HPDE6-E6E7 (cell line): ENCODE data around the gene UQCR10.
"Not testable (repeated sequence)": the region's sequence is repeated elsewhere in the genome, so short reads cannot be mapped to it uniquely, and the experiment has no call there.

Experiments
- DNase-seq: peaks from one replicate; pipeline ENCODE4 v3.0.0; 2011; ENCODE audit warnings: missing footprints; ENCODE audit errors: extremely low spot score

UQCR10 gene

DNA sequence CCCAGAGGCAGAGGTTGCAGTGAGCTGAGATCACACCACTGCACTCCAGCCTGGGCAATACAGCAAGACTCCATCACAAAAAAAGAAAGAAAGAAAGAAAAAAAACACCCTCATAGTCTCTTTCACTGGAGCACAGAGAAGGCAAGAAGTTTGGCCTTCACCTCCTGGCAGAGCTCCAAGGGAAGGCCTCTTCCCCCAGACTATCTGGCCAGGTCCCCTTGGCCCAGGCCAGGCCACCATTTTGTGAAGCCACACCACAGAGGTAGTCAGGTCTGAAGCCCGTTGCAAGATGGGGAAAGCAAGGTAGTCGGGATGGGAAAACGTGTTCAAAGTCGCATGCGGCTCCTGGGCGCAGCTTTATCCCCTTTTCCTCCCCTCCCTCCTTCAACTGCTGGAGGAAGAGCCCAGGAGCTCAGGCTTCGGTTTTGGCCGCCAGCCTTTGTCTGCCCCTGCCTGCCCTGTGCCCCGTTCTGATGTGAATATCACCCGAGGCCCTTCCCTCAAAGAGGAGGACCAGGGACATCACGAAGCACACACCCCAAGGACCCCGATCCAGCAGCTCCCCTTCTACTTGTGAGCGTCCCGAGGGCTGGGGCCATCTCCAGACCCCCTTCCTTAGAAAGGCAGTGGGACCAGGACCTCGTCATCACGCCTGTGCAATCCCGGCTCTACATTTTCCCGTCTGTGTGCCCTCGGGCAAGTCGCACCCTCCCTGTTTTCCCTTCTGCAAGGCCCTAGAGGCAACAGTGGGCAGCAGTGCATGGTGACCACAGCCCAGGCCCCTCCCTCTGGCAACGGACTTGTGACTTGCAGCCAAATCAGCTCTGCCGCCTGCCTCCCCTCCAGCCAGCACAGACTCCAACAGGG lies 29.7 kb upstream of the UQCR10 start:
- no peak for DNase-seq

DNA sequence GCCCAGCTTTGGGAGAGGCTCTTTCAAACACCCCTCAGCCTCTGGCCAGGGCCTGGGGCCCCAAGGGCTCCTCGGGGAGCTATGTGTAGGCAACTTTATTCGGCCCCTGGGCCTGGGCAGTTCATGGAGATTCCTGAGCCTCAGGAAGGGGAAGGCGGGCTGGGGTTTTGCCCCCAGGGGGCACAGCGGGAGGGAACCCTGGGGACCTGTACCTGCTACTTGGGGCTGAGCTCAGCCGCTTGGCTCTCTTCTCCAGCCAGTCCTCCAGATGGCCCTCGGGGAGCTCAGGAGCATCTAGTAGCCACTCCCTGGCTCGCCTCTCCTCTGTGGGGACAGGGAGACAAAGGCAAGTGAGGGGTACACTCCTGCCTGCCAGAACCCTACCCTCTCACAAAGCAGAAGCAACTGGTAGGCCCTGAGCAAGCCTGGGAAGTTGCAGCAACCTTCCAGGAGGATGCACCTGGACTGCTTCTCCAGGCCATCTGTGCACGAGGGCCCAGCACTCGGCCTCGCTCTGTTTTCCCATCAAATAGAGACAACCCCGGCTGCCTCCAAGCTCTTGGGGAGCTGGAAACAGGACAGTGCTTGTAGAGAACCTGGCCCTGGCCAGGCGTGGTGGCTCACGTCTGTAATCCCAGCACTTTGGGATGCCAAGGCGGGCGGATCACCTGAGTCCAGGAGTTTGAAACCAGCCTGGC lies 28.9 kb upstream of the UQCR10 start:
- DNase-seq: no peak

DNA sequence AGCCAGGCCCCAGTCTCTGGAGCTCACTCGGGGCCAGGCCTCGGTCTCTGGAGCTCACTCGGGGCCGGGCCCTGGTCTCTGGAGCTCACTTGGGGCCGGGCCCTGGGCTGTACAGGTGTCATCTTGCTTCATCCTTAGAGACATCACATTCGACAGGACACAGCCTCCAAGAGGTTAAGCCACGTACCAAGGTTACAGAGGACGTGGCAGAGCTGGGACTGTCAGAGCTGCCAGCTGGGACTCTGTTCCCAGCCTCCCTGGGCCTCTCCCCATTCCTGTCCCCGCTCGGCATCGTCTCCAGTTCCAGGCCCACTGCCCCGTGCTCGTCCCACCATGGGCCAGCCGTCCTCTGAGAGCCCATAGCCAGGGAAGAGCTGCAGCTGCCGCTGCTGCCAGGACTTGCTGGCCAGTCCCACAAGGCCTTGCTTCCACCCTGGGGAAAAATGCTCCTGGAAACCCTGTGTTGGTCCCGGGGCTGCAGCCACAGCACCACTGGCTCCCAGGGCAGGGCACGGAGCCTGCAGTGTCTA lies 27.8 kb upstream of the UQCR10 start:
- DNase-seq: no peak

DNA sequence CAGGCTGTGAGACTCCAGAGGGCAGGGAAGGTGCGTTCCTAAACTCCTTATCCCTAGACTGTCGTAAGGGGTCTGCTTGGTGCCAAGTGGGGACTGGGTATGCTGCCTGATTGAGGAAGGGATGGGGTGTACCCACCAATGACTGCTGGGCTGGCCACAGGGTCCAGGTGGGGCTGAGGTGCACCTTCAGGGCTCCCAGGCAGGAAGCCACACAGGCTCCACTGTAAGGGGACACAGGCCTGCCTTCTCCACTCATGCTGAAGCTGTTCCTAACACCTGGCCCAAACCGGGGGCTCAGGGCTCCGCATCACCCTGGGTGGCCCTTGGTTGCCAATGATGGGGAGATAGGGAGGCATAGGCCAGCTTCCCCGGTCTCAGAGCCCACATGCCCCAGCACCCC lies 27.0 kb upstream of the UQCR10 start:
- DNase-seq: no peak

DNA sequence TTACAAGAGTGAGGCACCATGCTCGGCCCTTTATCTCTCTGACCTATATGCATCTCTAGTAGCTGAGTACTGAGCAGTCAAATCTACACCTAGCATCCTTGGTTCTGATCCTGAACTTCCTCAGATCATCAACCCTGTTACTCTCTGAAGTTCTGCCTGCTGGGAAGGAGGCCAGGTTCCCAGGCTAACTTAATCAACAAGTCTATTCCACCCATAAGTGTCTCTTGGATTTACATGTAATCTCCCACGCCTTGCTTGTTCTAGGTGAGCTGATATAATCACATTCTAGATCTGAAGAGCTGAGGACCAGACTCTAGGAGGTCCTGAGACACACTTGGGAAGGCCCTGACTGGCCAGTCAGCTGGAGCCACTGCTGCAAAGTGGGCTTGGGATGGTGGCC lies 25.2 kb upstream of the UQCR10 start:
- no peak for DNase-seq

GRCh38 chr22:29742326-29742725 lies 24.8 kb upstream of the UQCR10 start:
- no peak for DNase-seq

DNA sequence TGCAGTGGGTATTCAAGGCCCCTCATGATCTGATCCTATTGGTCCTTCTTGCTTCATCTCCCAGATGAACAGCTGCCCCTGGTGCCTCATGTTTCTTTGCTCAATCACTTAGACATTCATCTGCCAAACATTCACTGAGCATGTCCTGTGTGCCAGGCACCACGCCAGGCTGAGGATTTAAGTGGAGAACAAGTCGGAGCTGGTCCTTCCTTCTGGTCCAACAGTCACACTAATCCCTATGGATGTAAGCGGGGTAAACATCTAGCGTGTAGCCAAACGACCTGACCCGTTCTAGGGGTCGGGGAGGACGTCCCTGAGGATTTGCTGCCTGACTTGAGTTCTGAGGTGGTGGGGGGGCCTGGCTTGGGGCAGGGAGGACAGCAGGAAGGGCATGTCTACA lies 22.3 kb upstream of the UQCR10 start:
- peak; percentile 73 for DNase-seq

DNA sequence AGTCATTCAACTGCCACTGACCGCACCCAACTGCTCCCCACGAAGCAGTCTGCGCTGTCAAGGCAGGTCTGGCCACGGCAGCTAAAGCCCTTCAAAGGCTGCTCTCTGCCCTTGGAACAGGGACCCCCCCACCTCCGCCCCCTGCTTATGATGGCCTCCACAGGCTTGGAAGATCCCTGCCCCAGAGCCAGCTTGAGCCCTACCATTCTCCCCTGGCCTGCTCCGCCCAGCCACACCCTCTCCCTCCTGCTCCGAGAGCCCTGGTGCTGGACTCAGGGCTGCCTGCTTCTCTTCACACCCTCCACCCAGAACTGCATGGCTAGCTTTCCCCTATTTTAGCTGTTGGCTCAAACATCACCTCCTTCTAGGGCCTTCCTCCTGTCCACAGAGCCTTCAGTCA lies 19.3 kb upstream of the UQCR10 start:
- no peak for DNase-seq

DNA sequence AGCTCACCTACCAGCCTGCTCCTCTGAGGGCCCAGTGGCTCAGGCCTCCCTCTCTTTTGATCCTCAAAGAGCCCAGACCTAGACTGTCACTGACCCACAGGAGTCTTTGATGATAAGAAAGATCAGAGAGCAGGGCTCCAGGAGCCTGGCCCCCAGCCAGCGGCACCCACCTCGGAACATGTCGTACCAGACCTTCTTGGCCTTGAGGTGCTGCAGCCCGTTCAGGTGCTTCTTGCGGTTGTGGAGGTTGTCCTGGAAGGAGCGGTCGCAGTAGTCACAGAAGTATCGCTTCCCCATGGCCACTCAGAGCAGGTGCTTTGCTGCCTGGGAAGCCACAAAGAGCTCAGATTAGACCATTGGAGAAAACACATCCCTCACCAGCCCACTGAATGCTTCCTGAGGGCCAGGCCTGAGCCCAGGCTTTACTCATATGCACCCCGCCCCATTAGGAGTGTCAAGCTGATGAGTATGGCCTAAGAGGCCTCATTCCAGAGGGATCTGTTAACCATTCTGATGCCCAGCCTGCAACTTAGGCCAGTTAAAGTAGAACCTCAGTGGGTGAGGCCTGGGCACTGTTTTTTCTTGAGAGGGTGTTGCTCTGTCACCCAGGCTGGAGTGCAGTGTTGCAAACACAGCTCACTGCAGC lies 18.8 kb upstream of the UQCR10 start:
- no peak for DNase-seq

DNA sequence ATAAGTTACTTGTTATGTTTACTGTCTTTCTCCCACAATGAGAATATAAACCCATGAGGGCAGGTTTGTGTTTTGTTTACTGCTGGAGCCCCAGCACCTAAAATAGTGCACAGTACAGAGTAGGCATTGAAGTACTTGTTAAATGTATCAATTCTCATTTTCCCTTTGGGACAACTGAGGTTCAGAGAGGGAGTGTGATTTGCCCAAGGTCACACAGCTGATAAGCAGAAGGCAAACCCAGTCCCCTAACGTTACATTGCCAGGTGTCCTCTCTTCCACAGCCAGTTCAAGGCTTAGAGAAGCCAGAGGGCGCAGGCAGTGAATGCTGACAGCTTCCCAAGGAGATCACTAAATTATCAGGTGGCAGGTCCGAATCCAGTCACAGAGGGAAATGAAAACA lies 17.1 kb upstream of the UQCR10 start:
- DNase-seq: no peak

- no peak for DNase-seq
These were observed 16.3 kb upstream of the UQCR10 start for GRCh38 chr22:29750559-29751538.

DNA sequence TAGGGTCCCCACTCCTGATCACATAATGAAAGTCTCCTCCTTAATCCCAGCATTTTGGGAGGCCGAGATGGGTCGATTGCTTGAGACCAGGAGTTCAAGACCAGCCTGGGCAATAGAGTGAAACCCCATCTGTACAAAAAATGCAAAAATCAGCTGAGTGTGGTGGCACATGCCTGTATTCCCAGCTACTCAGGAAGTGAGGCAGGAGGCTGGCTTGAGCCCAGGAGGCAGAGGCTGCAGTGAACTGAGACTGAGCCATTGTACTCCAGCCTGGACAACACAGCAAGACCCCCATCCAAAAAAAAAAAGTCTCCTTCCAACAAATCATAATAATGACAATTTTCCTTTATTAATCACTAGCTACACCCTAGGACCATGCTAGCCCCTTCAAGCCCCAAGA lies 15.5 kb upstream of the UQCR10 start:
- no peak for DNase-seq

- no peak for DNase-seq
These were observed 13.1 kb upstream of the UQCR10 start for GRCh38 chr22:29753808-29754657.

- not testable (repeated sequence) for DNase-seq
These were observed 12.3 kb upstream of the UQCR10 start for GRCh38 chr22:29754658-29755395.

GRCh38 chr22:29755889-29756288 lies 11.3 kb upstream of the UQCR10 start:
- DNase-seq: no peak

DNA sequence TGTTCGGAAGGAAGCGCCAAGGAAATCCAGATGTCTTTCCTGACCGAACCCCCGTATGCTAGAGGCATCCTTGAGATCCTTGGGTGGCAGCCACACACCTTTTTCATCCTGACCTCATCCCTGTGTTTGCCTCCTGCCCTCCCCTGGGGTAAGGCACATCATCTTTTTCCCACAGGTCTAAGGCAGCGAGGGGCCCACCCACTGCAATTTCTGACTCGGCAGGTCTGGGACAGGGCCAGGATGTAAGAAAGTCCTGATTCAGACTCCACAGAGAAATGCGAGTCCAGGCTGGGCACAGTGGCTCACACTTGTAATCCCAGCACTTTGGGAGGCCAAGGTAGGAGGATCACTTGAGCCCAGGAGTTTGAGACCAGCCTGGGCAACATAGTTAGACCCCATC lies 10.8 kb upstream of the UQCR10 start:
- no peak for DNase-seq

- DNase-seq: no peak
These were observed 10.1 kb upstream of the UQCR10 start for GRCh38 chr22:29757096-29757495.

GRCh38 chr22:29758068-29758622 lies 9.0 kb upstream of the UQCR10 start:
- no peak for DNase-seq

DNA sequence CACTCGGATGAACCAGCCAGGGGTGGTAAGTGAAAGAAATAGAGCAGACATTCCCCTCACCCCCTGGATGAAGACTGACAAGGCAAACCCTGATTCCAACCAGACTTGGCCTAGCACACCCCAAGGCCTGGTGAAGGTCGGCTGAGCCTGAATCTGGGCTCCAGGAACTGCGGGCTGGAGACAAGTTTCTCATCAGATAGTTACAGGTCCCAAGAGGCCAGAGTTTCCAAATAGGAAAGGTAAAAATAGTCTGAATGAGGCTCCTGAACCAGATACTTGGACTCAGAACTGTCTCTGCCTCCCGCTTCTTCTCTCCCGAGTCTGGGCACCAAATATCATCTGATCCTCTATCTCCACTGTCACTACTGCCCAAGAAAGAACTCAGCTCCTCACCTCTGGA lies 8.2 kb upstream of the UQCR10 start:
- DNase-seq: no peak
